Testis (tissue), 5 donors: ENCODE measurements around the gene OR8H3. TPM values are rescaled to one million over a fixed set of nuclear protein-coding genes. Genes with fewer than 3 reads are reported as not detected.

Experiments
- DNase-seq: peaks from one replicate; pipeline ENCODE4 v3.0.0-alpha.2; 2019
- H3K27ac ChIP-seq, 2 donors: fragments of 200-600 bp; sonication (generic); one replicate each; pipeline ENCODE4 v1.5.1; 2019
- H3K27me3 ChIP-seq: fragments of 200-600 bp; sonication (generic); one replicate; pipeline ENCODE4 v1.5.1; 2019
- H3K36me3 ChIP-seq: fragments of 200-600 bp; sonication (generic); one replicate; pipeline ENCODE4 v1.5.1; 2017; ENCODE audit warnings: low read depth; ENCODE audit errors: missing control alignments
- H3K4me1 ChIP-seq: fragments of 200-600 bp; sonication (generic); one replicate; pipeline ENCODE4 v1.5.1; 2019
- H3K4me3 ChIP-seq, 2 donors: fragments of 200-600 bp; sonication (generic); one replicate each; pipeline ENCODE4 v1.5.1; 2017 to 2019
- H3K9me3 ChIP-seq: fragments of 200-600 bp; sonication (generic); one replicate; pipeline ENCODE4 v1.5.1; 2017
- CTCF ChIP-seq, 3 experiments: fragments of 450-650 bp in 2 of 3; fragments of 200-600 bp in 1 of 3; sonication (generic) in 1 of 3; IDR thresholded peaks; one replicate each; pipeline ENCODE4 v1.5.1; 2016 to 2019; ENCODE audit warnings: antibody characterized with exemption in 3 of 3, mild to moderate bottlenecking in 2 of 3, moderate library complexity in 1 of 3
- POLR2A ChIP-seq: fragments of 450-650 bp; IDR thresholded peaks from one replicate; pipeline ENCODE4 v1.6.1; 2017; ENCODE audit warnings: antibody characterized with exemption, mild to moderate bottlenecking, moderate library complexity
- WGBS, 2 donors: methylation state at CpG; one replicate each; pipeline ENCODE4 v1.1.5; 2018; 5-methylcytosine and 5-hydroxymethylcytosine counted together
- intact Hi-C: fragments of 100-400 bp; cut with DNase I; formaldehyde crosslinking; loops from one replicate; pipeline ENCODE4 v1.15.1; 2023; ENCODE audit warnings: low total_unique reads
- long read RNA-seq, 2 donors: transcript quantifications; one replicate each; lab custom pipeline, GENCODE V29; 2026
- polyA plus RNA-seq: library from polyadenylated mRNA; stranded (reverse); fragments of 350-450 nt; fragmentation: Illumina TruSeq; extraction: RNeasy Lipid Tissue Mini Kit (QIAGEN cat#74804); gene quantifications from one replicate; pipeline ENCODE4 v1.2.3, GENCODE V29; 2014; ENCODE audit warnings: low read depth, low replicate concordance; ENCODE audit not compliant: insufficient read depth
- total RNA-seq, 2 donors: library from RNA; depleted of rRNA; stranded (reverse); fragments of >200 nt; gene quantifications; one replicate each; pipeline ENCODE4 v1.2.3, GENCODE V29; 2016

The OR8H3 gene, protein sequence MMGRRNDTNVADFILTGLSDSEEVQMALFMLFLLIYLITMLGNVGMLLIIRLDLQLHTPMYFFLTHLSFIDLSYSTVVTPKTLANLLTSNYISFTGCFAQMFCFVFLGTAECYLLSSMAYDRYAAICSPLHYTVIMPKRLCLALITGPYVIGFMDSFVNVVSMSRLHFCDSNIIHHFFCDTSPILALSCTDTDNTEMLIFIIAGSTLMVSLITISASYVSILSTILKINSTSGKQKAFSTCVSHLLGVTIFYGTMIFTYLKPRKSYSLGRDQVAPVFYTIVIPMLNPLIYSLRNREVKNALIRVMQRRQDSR
- total RNA-seq: not detected
- not detected for polyA plus RNA-seq
- long read RNA-seq, donor 1: 0 reads
- long read RNA-seq, donor 2: 0 reads

DNA sequence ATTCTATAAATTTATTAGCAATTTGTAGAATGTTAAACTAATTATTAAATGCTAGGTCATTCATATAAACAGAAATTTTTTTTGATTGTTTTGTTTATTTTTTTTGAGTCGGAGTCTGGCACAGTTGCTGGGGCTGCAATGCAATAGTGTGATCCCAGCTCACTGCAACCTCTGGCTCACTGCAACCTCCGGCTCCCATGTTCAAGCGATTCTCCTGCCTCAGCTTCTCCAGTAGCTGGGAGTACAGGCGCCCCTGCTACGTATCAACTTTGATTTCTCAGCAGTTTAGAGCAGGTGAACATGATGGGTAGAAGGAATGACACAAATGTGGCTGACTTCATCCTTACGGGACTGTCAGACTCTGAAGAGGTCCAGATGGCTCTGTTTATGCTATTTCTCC lies at the start of gene OR8H3:
OR8H3 (plus strand) TSS at position 301 of the 400 bp plus-strand sequence; CDS start at position 301, 0 bp downstream.
- no peak for TF ChIP-seq CTCF (IDR thresholded peaks at IDR 0.05)
- TF ChIP-seq POLR2A: no peak
- DNase-seq: no peak
- Histone ChIP-seq H3K4me1 (no peaks in the 10 kb centered on the region), H3K27me3 (no peaks in the 10 kb centered on the region), H3K27ac (no peak within 1 kb of the TSS), H3K36me3 (no peaks in the 10 kb centered on the region), H3K4me3 (no peak within 1 kb of the TSS), H3K9me3 (no peaks in the 10 kb centered on the region)
- intact Hi-C loops: no loop called here
- WGBS, 2 donors: 46 to 84% methylated on average over 6 of the region's 6 CpGs

DNA sequence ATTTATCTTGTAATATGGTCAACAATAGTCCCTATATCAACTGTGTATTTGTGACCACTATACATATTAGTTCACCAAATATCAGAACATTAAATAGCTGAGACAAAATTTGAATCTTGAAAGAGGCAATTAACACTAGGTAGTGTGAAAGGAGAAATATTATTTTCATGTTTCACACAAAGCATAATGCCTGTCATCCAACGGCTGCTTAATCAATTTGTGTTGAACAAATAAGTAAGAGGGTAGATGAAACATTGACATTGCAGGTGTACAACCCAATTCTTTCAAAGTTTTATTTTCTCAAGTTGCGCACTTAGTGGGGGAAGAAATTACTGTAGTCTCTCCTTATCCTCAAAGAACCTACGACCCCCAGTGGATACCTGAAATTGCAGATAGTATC lies 32.5 kb upstream of the OR8H3 start:
- no peak for TF ChIP-seq CTCF (IDR thresholded peaks at IDR 0.05)
- no peak for TF ChIP-seq POLR2A
- Histone ChIP-seq H3K4me1 (no peaks in the 10 kb centered on the region), H3K36me3 (no peaks in the 10 kb centered on the region), H3K4me3 (no peak overlapping the region), H3K9me3 (no peaks in the 10 kb centered on the region), H3K27me3 (no peaks in the 10 kb centered on the region), H3K27ac (no peak overlapping the region)
- intact Hi-C loops: no loop called here
- DNase-seq: no peak
- 60 to 79% methylated on average over 3 of the region's 3 CpGs for WGBS, 2 donors

DNA sequence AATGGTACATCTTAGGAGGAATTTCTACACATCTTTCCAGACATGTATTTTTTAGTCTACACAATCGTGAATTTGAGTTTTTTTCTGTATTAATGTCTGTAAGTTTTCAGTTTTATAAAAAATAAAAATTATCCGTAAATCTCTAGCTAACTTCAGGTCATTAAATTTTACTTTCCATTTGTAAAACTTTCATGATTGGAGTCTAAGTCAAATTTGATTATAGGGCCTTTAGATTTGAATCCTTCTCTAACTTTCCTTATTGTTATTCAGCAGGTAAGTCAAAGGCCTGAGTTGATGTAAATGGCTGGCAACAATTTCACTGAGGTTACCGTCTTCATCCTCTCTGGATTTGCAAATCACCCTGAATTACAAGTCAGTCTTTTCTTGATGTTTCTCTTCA lies 29.2 kb upstream of the OR8H3 start, which contains the start of gene OR8I2:
OR8I2 (plus strand) TSS at position 301 of the 400 bp plus-strand sequence; CDS start at position 301, 0 bp downstream.
- intact Hi-C loops: no loop called here
- H3K36me3 ChIP-seq: no peaks in the 10 kb centered on the region
- no peak for TF ChIP-seq POLR2A
- no peak for TF ChIP-seq CTCF (IDR thresholded peaks at IDR 0.05)
- no peak within 1 kb of the TSS for H3K27ac ChIP-seq
- no peaks in the 10 kb centered on the region for H3K27me3 ChIP-seq
- WGBS, 2 donors: 63 to 64% methylated on average over 3 of the region's 3 CpGs
- no peaks in the 10 kb centered on the region for H3K9me3 ChIP-seq
- no peak within 1 kb of the TSS for H3K4me3 ChIP-seq
- H3K4me1 ChIP-seq: no peaks in the 10 kb centered on the region
- no peak for DNase-seq

- Histone ChIP-seq H3K36me3 (no peaks in the 10 kb centered on the region), H3K4me1 (no peaks in the 10 kb centered on the region), H3K27ac (no peak within 1 kb of the TSS), H3K4me3 (no peak within 1 kb of the TSS), H3K9me3 (no peaks in the 10 kb centered on the region), H3K27me3 (no peaks in the 10 kb centered on the region)
- intact Hi-C loops: no loop called here
- DNase-seq: no peak
- no peak for TF ChIP-seq CTCF (IDR thresholded peaks at IDR 0.05)
- no peak for TF ChIP-seq POLR2A
Measured at GRCh38 chr11:56103210-56103737, 18.9 kb upstream of the OR8H3 start, which contains the start of gene OR8H2. Gene OR8H2, plus strand, starts transcription at chr11:56103687. Its CDS starts 1,356 bp downstream, at chr11:56105043.
